SJCRH30 (cell line): ENCODE measurements around the gene C2. TPM values are rescaled to one million over a fixed set of nuclear protein-coding genes. Genes with fewer than 3 reads are reported as not detected.
A peak's percentile ranks its signal among the peaks of the same experiment; 100 is the strongest.

Experiments used
- DNase-seq, 2 experiments: peaks; one replicate each; pipeline ENCODE4 v3.0.0-alpha.2; 2015 to 2020
- H3K27ac ChIP-seq: fragments of 250-450 bp; sonication (Bioruptor Pico); 2 replicates; pipeline ENCODE4 v1.5.1; 2020; ENCODE audit warnings: mild to moderate bottlenecking, moderate library complexity
- H3K27me3 ChIP-seq: fragments of 250-450 bp; sonication (Bioruptor Pico); 2 replicates; pipeline ENCODE4 v1.5.1; 2020; ENCODE audit warnings: mild to moderate bottlenecking, moderate library complexity
- H3K36me3 ChIP-seq: fragments of 250-450 bp; sonication (Bioruptor Pico); 2 replicates; pipeline ENCODE4 v1.5.1; 2020; ENCODE audit warnings: mild to moderate bottlenecking, moderate library complexity
- H3K4me1 ChIP-seq: fragments of 250-450 bp; sonication (Bioruptor Pico); 2 replicates; pipeline ENCODE4 v1.5.1; 2020; ENCODE audit warnings: mild to moderate bottlenecking, moderate library complexity
- H3K4me3 ChIP-seq: fragments of 250-450 bp; sonication (Bioruptor Pico); 2 replicates; pipeline ENCODE4 v1.5.1; 2020; ENCODE audit warnings: mild to moderate bottlenecking, moderate library complexity
- H3K9me3 ChIP-seq: fragments of 250-450 bp; sonication (Bioruptor Pico); replicated peaks from 2 replicates; pipeline ENCODE4 v1.5.1; 2020; ENCODE audit warnings: mild to moderate bottlenecking, moderate library complexity
- total RNA-seq: library from RNA; depleted of rRNA; stranded (reverse); fragments of >200 nt; shearing (Covaris generic); gene quantifications from 2 replicates; pipeline ENCODE4 v1.2.3, GENCODE V29; 2014

The C2 gene
- total RNA-seq, 1 experiment from 2014 or later, result 1.2 TPM

GRCh38 chr6:31948753-31949413 is 21.4 kb downstream of the C2 start:
- H3K27me3 ChIP-seq, result peaks cover 11% of the 10 kb centered on the region; the same call in 1 of the 2 replicates
- no peak overlapping the region for H3K27ac ChIP-seq
- H3K9me3 ChIP-seq, result no peaks in the 10 kb centered on the region
- peaks cover 5% of the 10 kb centered on the region; the same call in 1 of the 2 replicates for H3K4me1 ChIP-seq
- H3K36me3 ChIP-seq, result peaks cover 26% of the 10 kb centered on the region
- DNase-seq, result no peak
- H3K4me3 ChIP-seq, result no peak overlapping the region

GRCh38 chr6:31949926-31950548 is 22.5 kb downstream of the C2 start:
- Histone ChIP-seq H3K4me1 (peaks cover 5% of the 10 kb centered on the region; the same call in 1 of the 2 replicates), H3K36me3 (peaks cover 32% of the 10 kb centered on the region), H3K4me3 (no peak overlapping the region), H3K27me3 (peaks cover 4% of the 10 kb centered on the region; the same call in 1 of the 2 replicates), H3K27ac (no peak overlapping the region), H3K9me3 (no peaks in the 10 kb centered on the region)
- no peak for DNase-seq

- no peaks in the 10 kb centered on the region for H3K9me3 ChIP-seq
- no peaks in the 10 kb centered on the region for H3K27me3 ChIP-seq
- peaks cover 5% of the 10 kb centered on the region; the same call in 1 of the 2 replicates for H3K4me1 ChIP-seq
- peak; percentile 54 to 78 for DNase-seq
- H3K36me3 ChIP-seq, result peaks cover 41% of the 10 kb centered on the region
- H3K27ac ChIP-seq, result no peak overlapping the region
- no peak overlapping the region for H3K4me3 ChIP-seq
Measured at GRCh38 chr6:31952140-31952805, 24.8 kb downstream of the C2 start.

GRCh38 chr6:31952890-31953289 is 25.4 kb downstream of the C2 start:
- peaks cover 42% of the 10 kb centered on the region for H3K36me3 ChIP-seq

GRCh38 chr6:31954511-31954910 is 27.0 kb downstream of the C2 start:
- H3K27ac ChIP-seq, result no peak overlapping the region
- no peaks in the 10 kb centered on the region for H3K9me3 ChIP-seq
- DNase-seq, result no peak
- peaks cover 3% of the 10 kb centered on the region; the same call in 1 of the 2 replicates for H3K4me1 ChIP-seq
- no peaks in the 10 kb centered on the region for H3K27me3 ChIP-seq
- no peak overlapping the region for H3K4me3 ChIP-seq
- peaks cover 42% of the 10 kb centered on the region for H3K36me3 ChIP-seq

More at GRCh38 chr6:31952890-31953289, 25.4 kb downstream of the C2 start:
- H3K4me3 ChIP-seq, result no peak overlapping the region
- no peak overlapping the region for H3K27ac ChIP-seq
- no peaks in the 10 kb centered on the region for H3K27me3 ChIP-seq
- H3K9me3 ChIP-seq, result no peaks in the 10 kb centered on the region
- no peak for DNase-seq
- peaks cover 6% of the 10 kb centered on the region; the same call in 1 of the 2 replicates for H3K4me1 ChIP-seq

- H3K27ac ChIP-seq, result no peak overlapping the region
- H3K9me3 ChIP-seq, result no peaks in the 10 kb centered on the region
- peaks cover 35% of the 10 kb centered on the region for H3K36me3 ChIP-seq
- DNase-seq, result no peak
- H3K27me3 ChIP-seq, result no peaks in the 10 kb centered on the region
- H3K4me1 ChIP-seq, result peaks cover 3% of the 10 kb centered on the region; the same call in 1 of the 2 replicates
- no peak overlapping the region for H3K4me3 ChIP-seq
Measured at GRCh38 chr6:31956796-31957195, 29.3 kb downstream of the C2 start.

GRCh38 chr6:31958412-31958740 is 30.9 kb downstream of the C2 start:
- Histone ChIP-seq H3K36me3 (peaks cover 28% of the 10 kb centered on the region), H3K9me3 (no peaks in the 10 kb centered on the region), H3K27me3 (no peaks in the 10 kb centered on the region), H3K4me3 (peak overlapping the region; percentile 76), H3K27ac (peak overlapping the region; percentile 52), H3K4me1 (peaks cover 3% of the 10 kb centered on the region; the same call in 1 of the 2 replicates)
- DNase-seq, result peak in 1 of 2 experiments; percentile 18

- H3K27ac ChIP-seq, result peak within 1 kb of the TSS; percentile 52
- peak; percentile 97 for DNase-seq
- peak within 1 kb of the TSS; percentile 76 for H3K4me3 ChIP-seq
- H3K27me3 ChIP-seq, result no peaks in the 10 kb centered on the region
- H3K36me3 ChIP-seq, result peaks cover 22% of the 10 kb centered on the region
- H3K9me3 ChIP-seq, result no peaks in the 10 kb centered on the region
- peaks cover 3% of the 10 kb centered on the region; the same call in 1 of the 2 replicates for H3K4me1 ChIP-seq
Measured at GRCh38 chr6:31958741-31959739, 31.5 kb downstream of the C2 start, which contains the start of the genes NELFE and SKIC2. Gene NELFE (minus strand): TSS chr6:31958971. CDS start chr6:31958446, 525 bp downstream. Gene SKIC2 (plus strand): TSS chr6:31959175. CDS start chr6:31959193, 18 bp downstream.

- H3K36me3 ChIP-seq, result peaks cover 19% of the 10 kb centered on the region
- DNase-seq, result no peak
- no peak overlapping the region for H3K27ac ChIP-seq
- no peaks in the 10 kb centered on the region for H3K27me3 ChIP-seq
- H3K4me1 ChIP-seq, result peaks cover 3% of the 10 kb centered on the region; the same call in 1 of the 2 replicates
- no peaks in the 10 kb centered on the region for H3K9me3 ChIP-seq
- H3K4me3 ChIP-seq, result no peak overlapping the region
Measured at GRCh38 chr6:31961616-31962015, 34.1 kb downstream of the C2 start.

- H3K9me3 ChIP-seq, result no peaks in the 10 kb centered on the region
- no peaks in the 10 kb centered on the region for H3K4me1 ChIP-seq
- no peak overlapping the region for H3K4me3 ChIP-seq
- no peak for DNase-seq
- no peaks in the 10 kb centered on the region for H3K27me3 ChIP-seq
- peaks cover 22% of the 10 kb centered on the region for H3K36me3 ChIP-seq
- no peak overlapping the region for H3K27ac ChIP-seq
Measured at GRCh38 chr6:31963921-31964320, 36.4 kb downstream of the C2 start.

GRCh38 chr6:31965700-31966099 is 38.2 kb downstream of the C2 start:
- Histone ChIP-seq H3K9me3 (no peaks in the 10 kb centered on the region), H3K4me3 (no peak overlapping the region), H3K27me3 (no peaks in the 10 kb centered on the region), H3K27ac (no peak overlapping the region), H3K36me3 (peaks cover 29% of the 10 kb centered on the region), H3K4me1 (no peaks in the 10 kb centered on the region)
- no peak for DNase-seq

GRCh38 chr6:31966506-31966905 is 39.0 kb downstream of the C2 start:
- Histone ChIP-seq H3K27me3 (no peaks in the 10 kb centered on the region), H3K4me3 (no peak overlapping the region), H3K36me3 (peaks cover 29% of the 10 kb centered on the region), H3K27ac (no peak overlapping the region), H3K4me1 (no peaks in the 10 kb centered on the region), H3K9me3 (no peaks in the 10 kb centered on the region)
- no peak for DNase-seq

GRCh38 chr6:31966997-31967925 is 39.7 kb downstream of the C2 start:
- Histone ChIP-seq H3K4me3 (no peak overlapping the region), H3K4me1 (no peaks in the 10 kb centered on the region), H3K27ac (no peak overlapping the region), H3K36me3 (peaks cover 27% of the 10 kb centered on the region), H3K27me3 (no peaks in the 10 kb centered on the region), H3K9me3 (no peaks in the 10 kb centered on the region)
- DNase-seq, result no peak
